SU-DHL-6 (cell line): ENCODE data around the gene NLRP6.

Experiments used
- H2AFZ ChIP-seq: fragments of 200-600 bp; sonication (generic); 2 replicates; pipeline ENCODE4 v1.6.1; 2014; ENCODE audit warnings: low read depth, mild to moderate bottlenecking, moderate library complexity, mixed read lengths, antibody characterized with exemption, low read length; ENCODE audit not compliant: severe bottlenecking
- H3F3A ChIP-seq: fragments of 200-600 bp; shearing (Covaris generic); 2 replicates; pipeline ENCODE4 v1.6.0; 2016; ENCODE audit warnings: antibody characterized with exemption, mild to moderate bottlenecking; ENCODE audit not compliant: insufficient read depth
- H3K27ac ChIP-seq: fragments of 200-600 bp; sonication (generic); 2 replicates; pipeline ENCODE4 v1.5.1; 2016; ENCODE audit warnings: low read depth, mild to moderate bottlenecking, low read length, moderate library complexity, mixed read lengths
- H3K27me3 ChIP-seq: fragments of 200-600 bp; sonication (generic), shearing (Covaris generic); 2 replicates; pipeline ENCODE4 v1.6.0; 2014; ENCODE audit warnings: mild to moderate bottlenecking, low read length
- H3K36me3 ChIP-seq: fragments of 200-600 bp; sonication (generic); 2 replicates; pipeline ENCODE4 v1.6.1; 2014; ENCODE audit warnings: mild to moderate bottlenecking, low read length, mixed read lengths
- H3K4me2 ChIP-seq: fragments of 300-600, 200-600 bp; shearing (Covaris generic), sonication (generic); 2 replicates; pipeline ENCODE4 v1.6.0; 2014; ENCODE audit warnings: low read length, low read depth, mild to moderate bottlenecking; ENCODE audit not compliant: poor library complexity, severe bottlenecking
- H3K4me3 ChIP-seq: fragments of 200-600 bp; sonication (generic); 2 replicates; pipeline ENCODE4 v1.5.1; 2014; ENCODE audit warnings: antibody characterized with exemption, low read length, mild to moderate bottlenecking, mixed read lengths; ENCODE audit not compliant: insufficient read depth, poor library complexity, severe bottlenecking
- H3K79me2 ChIP-seq: fragments of 200-600 bp; sonication (generic); 2 replicates; pipeline ENCODE4 v1.6.1; 2014; ENCODE audit warnings: mild to moderate bottlenecking, low read length, moderate library complexity; ENCODE audit not compliant: insufficient read depth
- H3K9ac ChIP-seq: fragments of 200-600 bp; sonication (generic); 2 replicates; pipeline ENCODE4 v1.7.0; 2014; ENCODE audit warnings: mild to moderate bottlenecking, low read length
- H3K9me2 ChIP-seq: fragments of 200-600 bp; sonication (generic); replicated peaks from 2 replicates; pipeline ENCODE4 v1.6.1; 2014; ENCODE audit warnings: low read length; ENCODE audit not compliant: insufficient read depth
- H3K9me3 ChIP-seq: fragments of 200-600 bp; sonication (generic); 2 replicates; pipeline ENCODE4 v1.6.1; 2014; ENCODE audit warnings: low read length, mixed read lengths; ENCODE audit not compliant: insufficient read depth
- H4K20me1 ChIP-seq: fragments of 200-600 bp; sonication (generic); 2 replicates; pipeline ENCODE4 v1.6.1; 2014; ENCODE audit warnings: low read depth, mild to moderate bottlenecking, antibody characterized with exemption, low read length, moderate library complexity, mixed read lengths
- CTCF ChIP-seq: fragments of 200-600 bp; sonication (generic); IDR thresholded peaks from one replicate; pipeline ENCODE4 v1.5.1; 2017; ENCODE audit warnings: antibody characterized with exemption, mild to moderate bottlenecking, low read length, moderate library complexity; ENCODE audit not compliant: insufficient read depth, poor library complexity, severe bottlenecking
- EZH2phosphoT487 ChIP-seq: fragments of 200-600 bp; sonication (generic), shearing (Covaris generic); conservative IDR thresholded peaks from 2 replicates; pipeline ENCODE4 v1.6.1; 2018; ENCODE audit warnings: mild to moderate bottlenecking, antibody characterized with exemption, low read length, moderate library complexity, mixed read lengths

NLRP6 gene

GRCh38 chr11:235180-235579, 43.0 kb upstream of the NLRP6 start:
- no peak overlapping the region for H3K27ac ChIP-seq

GRCh38 chr11:235609-235996, 42.6 kb upstream of the NLRP6 start:
- Histone ChIP-seq H4K20me1 (peaks cover 4% of the 10 kb centered on the region; the same call in 1 of the 2 replicates), H3K27ac (no peak overlapping the region), H2AFZ (peak overlapping the region; percentile 84), H3K9ac (peak overlapping the region; percentile 95), H3K4me3 (peak overlapping the region; percentile 66), H3K36me3 (no peaks in the 10 kb centered on the region), H3K4me2 (peak overlapping the region; percentile 58), H3K9me2 (no peaks in the 10 kb centered on the region), H3K9me3 (no peaks in the 10 kb centered on the region), H3K27me3 (no peaks in the 10 kb centered on the region), H3F3A (peaks cover 8% of the 10 kb centered on the region), H3K79me2 (peaks cover 31% of the 10 kb centered on the region)
- no peak for TF ChIP-seq CTCF
- TF ChIP-seq EZH2phosphoT487: no peak

More at GRCh38 chr11:235180-235579, 43.0 kb upstream of the NLRP6 start:
- Histone ChIP-seq H4K20me1 (peaks cover 4% of the 10 kb centered on the region; the same call in 1 of the 2 replicates), H3F3A (peaks cover 8% of the 10 kb centered on the region), H3K27me3 (no peaks in the 10 kb centered on the region), H3K9ac (peak overlapping the region; percentile 95), H3K4me3 (peak overlapping the region; percentile 66), H3K9me3 (no peaks in the 10 kb centered on the region), H3K9me2 (no peaks in the 10 kb centered on the region), H3K4me2 (peak overlapping the region; percentile 58), H2AFZ (no peak overlapping the region), H3K79me2 (peaks cover 31% of the 10 kb centered on the region), H3K36me3 (no peaks in the 10 kb centered on the region)
- TF ChIP-seq EZH2phosphoT487 (no peak), CTCF (no peak)

GRCh38 chr11:235997-236773, 42.0 kb upstream of the NLRP6 start, which contains the start of gene SIRT3:
TSS of gene SIRT3 (minus strand) at chr11:236342. CDS start at chr11:236328, 14 bp downstream.
- H3K36me3 ChIP-seq: no peaks in the 10 kb centered on the region
- peaks cover 31% of the 10 kb centered on the region for H3K79me2 ChIP-seq
- peak within 1 kb of the TSS; percentile 85 for H3K27ac ChIP-seq
- no peaks in the 10 kb centered on the region for H3K9me2 ChIP-seq
- H3K9ac ChIP-seq: peak within 1 kb of the TSS; percentile 95
- H3K4me3 ChIP-seq: peak within 1 kb of the TSS; percentile 94
- H4K20me1 ChIP-seq: peaks cover 4% of the 10 kb centered on the region; the same call in 1 of the 2 replicates
- no peaks in the 10 kb centered on the region for H3K27me3 ChIP-seq
- TF ChIP-seq CTCF (no peak), EZH2phosphoT487 (no peak)
- no peaks in the 10 kb centered on the region for H3K9me3 ChIP-seq
- peaks cover 8% of the 10 kb centered on the region for H3F3A ChIP-seq
- H2AFZ ChIP-seq: peak within 1 kb of the TSS; percentile 84
- H3K4me2 ChIP-seq: peak within 1 kb of the TSS; percentile 78
